ENCODE results near the gene U2AF1L4.

The U2AF1L4 gene

GRCh38 chr19:35734273-35734672, 10.9 kb downstream of the U2AF1L4 start:
- H3K4me1 ChIP-seq: no peaks in the 10 kb centered on the region
- no peak for TF ChIP-seq CTCF (IDR thresholded peaks at IDR 0.05; ENCODE audit: low read depth, low read length)
- H3K36me3 ChIP-seq: peaks cover 82% of the 10 kb centered on the region
- no peak overlapping the region for H3K4me3 ChIP-seq (ENCODE audit: low read depth, low read length)
- H3K27me3 ChIP-seq: no peaks in the 10 kb centered on the region
- no peak for DNase-seq
- no peaks in the 10 kb centered on the region for H3K9me3 ChIP-seq

GRCh38 chr19:35733180-35734125, 11.8 kb downstream of the U2AF1L4 start:
- Histone ChIP-seq H3K4me3 (ENCODE audit: low read depth, low read length) (no peak overlapping the region), H3K27me3 (no peaks in the 10 kb centered on the region), H3K4me1 (no peaks in the 10 kb centered on the region), H3K9me3 (no peaks in the 10 kb centered on the region), H3K36me3 (peaks cover 90% of the 10 kb centered on the region)
- TF ChIP-seq CTCF (IDR thresholded peaks at IDR 0.05; ENCODE audit: low read depth, low read length): no peak
- no peak for DNase-seq

- DNase-seq: no peak
- no peak for TF ChIP-seq CTCF (IDR thresholded peaks at IDR 0.05; ENCODE audit: low read depth, low read length)
- no peaks in the 10 kb centered on the region for H3K9me3 ChIP-seq
- no peak overlapping the region for H3K4me3 ChIP-seq (ENCODE audit: low read depth, low read length)
- H3K4me1 ChIP-seq: no peaks in the 10 kb centered on the region
- H3K27me3 ChIP-seq: no peaks in the 10 kb centered on the region
- peaks cover 90% of the 10 kb centered on the region for H3K36me3 ChIP-seq
Measured at GRCh38 chr19:35732540-35733179, 12.6 kb downstream of the U2AF1L4 start.

- H3K27me3 ChIP-seq: no peaks in the 10 kb centered on the region
- no peaks in the 10 kb centered on the region for H3K4me1 ChIP-seq
- no peak for DNase-seq
- no peak for TF ChIP-seq CTCF (IDR thresholded peaks at IDR 0.05; ENCODE audit: low read depth, low read length)
- peaks cover 89% of the 10 kb centered on the region for H3K36me3 ChIP-seq
- no peaks in the 10 kb centered on the region for H3K9me3 ChIP-seq
- H3K4me3 ChIP-seq (ENCODE audit: low read depth, low read length): no peak overlapping the region
Measured at GRCh38 chr19:35731779-35732405, 13.3 kb downstream of the U2AF1L4 start.

GRCh38 chr19:35731353-35731752, 13.9 kb downstream of the U2AF1L4 start:
- Histone ChIP-seq H3K9me3 (no peaks in the 10 kb centered on the region), H3K36me3 (peaks cover 88% of the 10 kb centered on the region), H3K4me3 (ENCODE audit: low read depth, low read length) (no peak overlapping the region)

More at GRCh38 chr19:35731353-35731752, 13.9 kb downstream of the U2AF1L4 start:
- TF ChIP-seq CTCF (IDR thresholded peaks at IDR 0.05; ENCODE audit: low read depth, low read length): no peak
- Histone ChIP-seq H3K27me3 (no peaks in the 10 kb centered on the region), H3K4me1 (no peaks in the 10 kb centered on the region)
- no peak for DNase-seq
